ENCODE data around the gene RGS19. TPM values are rescaled to one million over a fixed set of nuclear protein-coding genes. Genes with fewer than 3 reads are reported as not detected.

RGS19 gene
- total RNA-seq, 1 donor from 2014 or later = 7.6 TPM

GRCh38 chr20:64052326-64052722, 27.0 kb downstream of the RGS19 start:
- H3K36me3 Mint-ChIP-seq (ENCODE audit: insufficient read depth) = no peaks in the 10 kb centered on the region
- TF ChIP-seq CTCF (IDR thresholded peaks at IDR 0.05; ENCODE audit: unreplicated experiment) = no peak
- H3K9me3 Mint-ChIP-seq (ENCODE audit: low read depth) = no peaks in the 10 kb centered on the region
- H3K4me3 Mint-ChIP-seq (ENCODE audit: low read depth) = no peak overlapping the region
- peaks cover 45% of the 10 kb centered on the region for H3K27me3 Mint-ChIP-seq
- peaks cover 1% of the 10 kb centered on the region for H3K4me1 Mint-ChIP-seq (ENCODE audit: low read depth)
- no peak for DNase-seq (ENCODE audit: low spot score, unreplicated experiment)
- no peak overlapping the region for H3K27ac Mint-ChIP-seq

- no peaks in the 10 kb centered on the region for H3K9me3 Mint-ChIP-seq (ENCODE audit: low read depth)
- DNase-seq (ENCODE audit: low spot score, unreplicated experiment) = no peak
- no peaks in the 10 kb centered on the region for H3K4me1 Mint-ChIP-seq (ENCODE audit: low read depth)
- H3K36me3 Mint-ChIP-seq (ENCODE audit: insufficient read depth) = no peaks in the 10 kb centered on the region
- TF ChIP-seq CTCF (IDR thresholded peaks at IDR 0.05; ENCODE audit: unreplicated experiment) = no peak
- H3K27me3 Mint-ChIP-seq = peaks cover 51% of the 10 kb centered on the region
- H3K4me3 Mint-ChIP-seq (ENCODE audit: low read depth) = no peak overlapping the region
- no peak overlapping the region for H3K27ac Mint-ChIP-seq
These were observed 27.6 kb downstream of the RGS19 start for GRCh38 chr20:64051561-64052325.

GRCh38 chr20:64051033-64051452, 28.3 kb downstream of the RGS19 start:
- Mint-ChIP-seq H3K4me3 (ENCODE audit: low read depth) (no peak overlapping the region), H3K9me3 (ENCODE audit: low read depth) (no peaks in the 10 kb centered on the region), H3K4me1 (ENCODE audit: low read depth) (no peaks in the 10 kb centered on the region), H3K27me3 (peaks cover 58% of the 10 kb centered on the region), H3K36me3 (ENCODE audit: insufficient read depth) (no peaks in the 10 kb centered on the region), H3K27ac (no peak overlapping the region)
- no peak for DNase-seq (ENCODE audit: low spot score, unreplicated experiment)
- TF ChIP-seq CTCF (IDR thresholded peaks at IDR 0.05; ENCODE audit: unreplicated experiment) = no peak

GRCh38 chr20:64050261-64051032, 28.9 kb downstream of the RGS19 start:
- H3K4me1 Mint-ChIP-seq (ENCODE audit: low read depth) = no peaks in the 10 kb centered on the region
- H3K36me3 Mint-ChIP-seq (ENCODE audit: insufficient read depth) = no peaks in the 10 kb centered on the region
- no peaks in the 10 kb centered on the region for H3K9me3 Mint-ChIP-seq (ENCODE audit: low read depth)
- no peak for DNase-seq (ENCODE audit: low spot score, unreplicated experiment)
- no peak for TF ChIP-seq CTCF (IDR thresholded peaks at IDR 0.05; ENCODE audit: unreplicated experiment)
- peaks cover 64% of the 10 kb centered on the region for H3K27me3 Mint-ChIP-seq
- H3K4me3 Mint-ChIP-seq (ENCODE audit: low read depth) = no peak overlapping the region
- H3K27ac Mint-ChIP-seq = no peak overlapping the region

- Mint-ChIP-seq H3K36me3 (ENCODE audit: insufficient read depth) (no peaks in the 10 kb centered on the region), H3K4me3 (ENCODE audit: low read depth) (no peak overlapping the region), H3K4me1 (ENCODE audit: low read depth) (no peaks in the 10 kb centered on the region), H3K27ac (no peak overlapping the region), H3K27me3 (peaks cover 60% of the 10 kb centered on the region), H3K9me3 (ENCODE audit: low read depth) (no peaks in the 10 kb centered on the region)
- no peak for TF ChIP-seq CTCF (IDR thresholded peaks at IDR 0.05; ENCODE audit: unreplicated experiment)
- no peak for DNase-seq (ENCODE audit: low spot score, unreplicated experiment)
These were observed 29.4 kb downstream of the RGS19 start for GRCh38 chr20:64049878-64050260.
